GM12878 (cell line): ENCODE data around the gene SH3GL3. TPM values are rescaled to one million over a fixed set of nuclear protein-coding genes. Genes with fewer than 3 reads are reported as not detected.

Experiments used
- ATAC-seq: fragments of 200-7000 bp; cut with Tn5 transposase; 3 replicates; pipeline ENCODE4 v1.9.1; 2020; ENCODE audit warnings: mild to moderate bottlenecking, moderate library complexity
- BruUV-seq: library from RNA; stranded (reverse); fragments of 400-500 nt; replicated peaks from 2 replicates; lab custom pipeline; 2021; lab: Mats Ljungman, UMichigan
- CTCF ChIA-PET: fragments of 300-600 bp; sonication (Branson Sonifier 250); formaldehyde crosslinking; extraction: SDS; loops from one replicate; lab custom pipeline; 2021; ENCODE audit warnings: inconsistent platforms; lab: Yijun Ruan, JAX
- POLR2A ChIA-PET: fragments of 350-600 bp; formaldehyde crosslinking; extraction: SDS; loops from one replicate; lab custom pipeline; 2021; ENCODE audit warnings: inconsistent platforms; lab: Charles Lee
- RAD21 ChIA-PET: fragments of 300-600 bp; sonication (Branson Sonifier 250); formaldehyde crosslinking; loops from one replicate; lab custom pipeline; 2023; ENCODE audit warnings: antibody characterized with exemption; ENCODE audit not compliant: unreplicated experiment; lab: Charles Lee
- SMC1A ChIA-PET: fragments of 300-600 bp; sonication (Branson Sonifier 250); formaldehyde crosslinking; loops from one replicate; lab custom pipeline; 2023; ENCODE audit not compliant: unreplicated experiment, uncharacterized antibody; lab: Charles Lee
- DNase-seq: peaks from one replicate; pipeline ENCODE4 v3.0.0-alpha.2; 2011; ENCODE audit warnings: low read depth, low spot score
- FAIRE-seq: peaks from 3 replicates; lab custom pipeline; 2011; peaks lifted over from hg19 to GRCh38; lab: Jason Lieb, UNC
- H2AFZ ChIP-seq: 2 replicates; pipeline ENCODE4 v1.6.0; 2011; ENCODE audit warnings: low read depth, low read length, control low read depth; ENCODE audit not compliant: control insufficient read depth
- H3K27ac ChIP-seq: 2 replicates; pipeline ENCODE4 v1.5.1; 2011; ENCODE audit warnings: control low read depth; ENCODE audit not compliant: control insufficient read depth, insufficient read depth
- H3K27me3 ChIP-seq, 2 experiments: replicated peaks in 1 of 2; 2 replicates each; pipeline versions ENCODE4 v1.6.0 to v1.6.1; 2011; ENCODE audit warnings: low read length in 1 of 2; ENCODE audit not compliant: control insufficient read depth in 2 of 2, insufficient read depth in 2 of 2
- H3K36me3 ChIP-seq, 2 experiments: 2 replicates each; pipeline ENCODE4 v1.5.1; 2011; ENCODE audit warnings: low read length in 1 of 2; ENCODE audit not compliant: control insufficient read depth in 2 of 2, insufficient read depth in 2 of 2
- H3K4me1 ChIP-seq: 2 replicates; pipeline ENCODE4 v1.6.1; 2011; ENCODE audit warnings: mild to moderate bottlenecking, low read length, moderate library complexity, mixed read lengths; ENCODE audit not compliant: control insufficient read depth, insufficient read depth
- H3K4me2 ChIP-seq: 2 replicates; pipeline ENCODE4 v1.6.0; 2011; ENCODE audit warnings: control low read depth; ENCODE audit not compliant: control insufficient read depth, insufficient read depth
- H3K4me3 ChIP-seq: fragments of 200-600 bp; sonication (generic); 2 replicates; pipeline ENCODE4 v1.5.1; 2016
- H3K79me2 ChIP-seq: 2 replicates; pipeline ENCODE4 v1.6.0; 2011; ENCODE audit warnings: low read length; ENCODE audit not compliant: control insufficient read depth, insufficient read depth
- H3K9ac ChIP-seq: 2 replicates; pipeline ENCODE4 v1.8.0; 2011; ENCODE audit warnings: low read length, control low read depth, mixed read lengths; ENCODE audit not compliant: control insufficient read depth, insufficient read depth
- H3K9me3 ChIP-seq: replicated peaks from 3 replicates; pipeline ENCODE4 v1.5.1; 2011; ENCODE audit warnings: mild to moderate bottlenecking, low read length; ENCODE audit not compliant: control insufficient read depth, insufficient read depth
- H4K20me1 ChIP-seq: 2 replicates; pipeline ENCODE4 v1.6.0; 2011; ENCODE audit not compliant: control insufficient read depth, insufficient read depth
- NFYB ChIP-seq: IDR thresholded peaks from 2 replicates; pipeline ENCODE4 v1.6.1; 2011; ENCODE audit warnings: low read depth, mild to moderate bottlenecking, low read length, improper control_type of control experiment, moderate library complexity; ENCODE audit not compliant: insufficient read depth
- STAT1 ChIP-seq: fragments of 450-650 bp; conservative IDR thresholded peaks from 2 replicates; pipeline ENCODE4 v1.6.1; 2014; ENCODE audit warnings: antibody characterized with exemption, mild to moderate bottlenecking
- TCF7 ChIP-seq: IDR thresholded peaks from 2 replicates; pipeline ENCODE4 v1.6.1; 2014; ENCODE audit warnings: antibody characterized with exemption, borderline replicate concordance
- WGBS: methylation state at CpG from one replicate; pipeline ENCODE4 v1.1.6; 2016; ENCODE audit warnings: low lambda C conversion rate; ENCODE audit not compliant: insufficient replicate concordance, insufficient coverage; ENCODE audit errors: missing lambda C conversion rate; 5-methylcytosine and 5-hydroxymethylcytosine counted together
- in situ Hi-C: fragments of 300-500 bp; cut with MboI; formaldehyde crosslinking; loops from 9 replicates; pipeline ENCODE4 v1.14.3; 2018; ENCODE audit warnings: mixed read lengths
- intact Hi-C: fragments of 100-400 bp; cut with micrococcal nuclease; formaldehyde crosslinking; loops from one replicate; pipeline ENCODE4 v1.14.2; 2022; ENCODE audit not compliant: unreplicated experiment
- polyA plus RNA-seq, 11 experiments: library from polyadenylated mRNA; depleted of rRNA in 4 of 11; unstranded in 6 of 11; stranded (reverse) in 5 of 11; fragments of >200 nt; fragmentation: Nextera tagmentation in 4 of 11; fragmentation: Illumina TruSeq in 1 of 11; extraction: Ambion mirVana in 4 of 11; extraction: Trizol in 1 of 11; gene quantifications; 1 replicate in 1 of 11; 2 replicates in 10 of 11; pipeline versions ENCODE4 v1.2.1 to v1.2.3, GENCODE V29; 2011 to 2016; ENCODE audit warnings: inconsistent platforms in 2 of 11, missing spikeins in 2 of 11, low read depth in 1 of 11
- total RNA-seq, 4 experiments: library from RNA; depleted of rRNA in 3 of 4; stranded (reverse); fragments of >200 nt in 3 of 4; fragmentation: Illumina TruSeq in 1 of 4; extraction: Trizol in 1 of 4; gene quantifications; 2 replicates each; pipeline versions ENCODE4 v1.2.1 to v1.2.3, GENCODE V29; 2013 to 2021
- TF ChIP-seq, protein P1 (sequence below): fragments of 450-650 bp; IDR thresholded peaks from 2 replicates; pipeline ENCODE4 v1.6.1; 2016; ENCODE audit warnings: mild to moderate bottlenecking
- TF ChIP-seq, protein P2 (sequence below): fragments of 450-650 bp; IDR thresholded peaks from 2 replicates; pipeline ENCODE4 v1.6.1; 2017; ENCODE audit warnings: low read depth, mild to moderate bottlenecking, moderate library complexity
- TF ChIP-seq, protein P3 (sequence below): fragments of 450-650 bp; formaldehyde crosslinking; IDR thresholded peaks from 2 replicates; pipeline ENCODE4 v1.4.0; 2020; ENCODE audit warnings: mild to moderate bottlenecking, moderate library complexity
- TF ChIP-seq, protein P4 (sequence below): IDR thresholded peaks from 2 replicates; pipeline ENCODE4 v1.6.1; 2012; ENCODE audit warnings: low read length, inconsistent platforms
- TF ChIP-seq, protein P5 (sequence below): fragments of 150-350 bp; IDR thresholded peaks from 2 replicates; pipeline ENCODE4 v1.6.1; 2016; ENCODE audit warnings: low read depth, low read length

SH3GL3 gene
- total and polyA plus RNA-seq, 10 of the 15 experiments (the other 5 are each of a cell fraction or from before 2014, with no cell fraction given), result not detected

DNA sequence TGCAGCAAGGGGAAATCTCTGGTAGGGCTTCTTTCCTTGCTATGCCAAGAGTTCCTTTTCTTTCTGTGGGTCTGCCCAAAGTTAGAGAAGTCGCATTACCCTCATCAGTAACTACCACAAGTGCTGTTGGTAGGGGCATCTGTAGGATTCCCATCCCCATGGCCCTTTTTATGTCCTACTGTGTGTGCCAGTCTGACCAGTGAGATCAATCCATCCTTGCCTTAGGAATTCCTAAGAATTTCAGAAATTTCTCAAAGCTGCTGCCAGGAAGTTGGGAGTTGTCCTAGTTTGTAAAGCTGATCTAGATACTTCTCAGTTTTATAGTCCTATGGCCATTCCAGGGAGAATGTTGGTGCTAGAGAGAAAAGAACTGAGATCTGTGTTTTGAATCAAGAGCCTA is 36.5 kb downstream of the SH3GL3 start (continued):
- TF ChIP-seq, protein P1, sequence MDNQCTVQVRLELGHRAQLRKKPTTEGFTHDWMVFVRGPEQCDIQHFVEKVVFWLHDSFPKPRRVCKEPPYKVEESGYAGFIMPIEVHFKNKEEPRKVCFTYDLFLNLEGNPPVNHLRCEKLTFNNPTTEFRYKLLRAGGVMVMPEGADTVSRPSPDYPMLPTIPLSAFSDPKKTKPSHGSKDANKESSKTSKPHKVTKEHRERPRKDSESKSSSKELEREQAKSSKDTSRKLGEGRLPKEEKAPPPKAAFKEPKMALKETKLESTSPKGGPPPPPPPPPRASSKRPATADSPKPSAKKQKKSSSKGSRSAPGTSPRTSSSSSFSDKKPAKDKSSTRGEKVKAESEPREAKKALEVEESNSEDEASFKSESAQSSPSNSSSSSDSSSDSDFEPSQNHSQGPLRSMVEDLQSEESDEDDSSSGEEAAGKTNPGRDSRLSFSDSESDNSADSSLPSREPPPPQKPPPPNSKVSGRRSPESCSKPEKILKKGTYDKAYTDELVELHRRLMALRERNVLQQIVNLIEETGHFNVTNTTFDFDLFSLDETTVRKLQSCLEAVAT, result no peak
- TF ChIP-seq, protein P2, sequence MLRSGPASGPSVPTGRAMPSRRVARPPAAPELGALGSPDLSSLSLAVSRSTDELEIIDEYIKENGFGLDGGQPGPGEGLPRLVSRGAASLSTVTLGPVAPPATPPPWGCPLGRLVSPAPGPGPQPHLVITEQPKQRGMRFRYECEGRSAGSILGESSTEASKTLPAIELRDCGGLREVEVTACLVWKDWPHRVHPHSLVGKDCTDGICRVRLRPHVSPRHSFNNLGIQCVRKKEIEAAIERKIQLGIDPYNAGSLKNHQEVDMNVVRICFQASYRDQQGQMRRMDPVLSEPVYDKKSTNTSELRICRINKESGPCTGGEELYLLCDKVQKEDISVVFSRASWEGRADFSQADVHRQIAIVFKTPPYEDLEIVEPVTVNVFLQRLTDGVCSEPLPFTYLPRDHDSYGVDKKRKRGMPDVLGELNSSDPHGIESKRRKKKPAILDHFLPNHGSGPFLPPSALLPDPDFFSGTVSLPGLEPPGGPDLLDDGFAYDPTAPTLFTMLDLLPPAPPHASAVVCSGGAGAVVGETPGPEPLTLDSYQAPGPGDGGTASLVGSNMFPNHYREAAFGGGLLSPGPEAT, result no peak
- TF ChIP-seq, protein P3, sequence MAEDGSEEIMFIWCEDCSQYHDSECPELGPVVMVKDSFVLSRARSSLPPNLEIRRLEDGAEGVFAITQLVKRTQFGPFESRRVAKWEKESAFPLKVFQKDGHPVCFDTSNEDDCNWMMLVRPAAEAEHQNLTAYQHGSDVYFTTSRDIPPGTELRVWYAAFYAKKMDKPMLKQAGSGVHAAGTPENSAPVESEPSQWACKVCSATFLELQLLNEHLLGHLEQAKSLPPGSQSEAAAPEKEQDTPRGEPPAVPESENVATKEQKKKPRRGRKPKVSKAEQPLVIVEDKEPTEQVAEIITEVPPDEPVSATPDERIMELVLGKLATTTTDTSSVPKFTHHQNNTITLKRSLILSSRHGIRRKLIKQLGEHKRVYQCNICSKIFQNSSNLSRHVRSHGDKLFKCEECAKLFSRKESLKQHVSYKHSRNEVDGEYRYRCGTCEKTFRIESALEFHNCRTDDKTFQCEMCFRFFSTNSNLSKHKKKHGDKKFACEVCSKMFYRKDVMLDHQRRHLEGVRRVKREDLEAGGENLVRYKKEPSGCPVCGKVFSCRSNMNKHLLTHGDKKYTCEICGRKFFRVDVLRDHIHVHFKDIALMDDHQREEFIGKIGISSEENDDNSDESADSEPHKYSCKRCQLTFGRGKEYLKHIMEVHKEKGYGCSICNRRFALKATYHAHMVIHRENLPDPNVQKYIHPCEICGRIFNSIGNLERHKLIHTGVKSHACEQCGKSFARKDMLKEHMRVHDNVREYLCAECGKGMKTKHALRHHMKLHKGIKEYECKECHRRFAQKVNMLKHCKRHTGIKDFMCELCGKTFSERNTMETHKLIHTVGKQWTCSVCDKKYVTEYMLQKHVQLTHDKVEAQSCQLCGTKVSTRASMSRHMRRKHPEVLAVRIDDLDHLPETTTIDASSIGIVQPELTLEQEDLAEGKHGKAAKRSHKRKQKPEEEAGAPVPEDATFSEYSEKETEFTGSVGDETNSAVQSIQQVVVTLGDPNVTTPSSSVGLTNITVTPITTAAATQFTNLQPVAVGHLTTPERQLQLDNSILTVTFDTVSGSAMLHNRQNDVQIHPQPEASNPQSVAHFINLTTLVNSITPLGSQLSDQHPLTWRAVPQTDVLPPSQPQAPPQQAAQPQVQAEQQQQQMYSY (CRISPR knock-in tag), result no peak

DNA sequence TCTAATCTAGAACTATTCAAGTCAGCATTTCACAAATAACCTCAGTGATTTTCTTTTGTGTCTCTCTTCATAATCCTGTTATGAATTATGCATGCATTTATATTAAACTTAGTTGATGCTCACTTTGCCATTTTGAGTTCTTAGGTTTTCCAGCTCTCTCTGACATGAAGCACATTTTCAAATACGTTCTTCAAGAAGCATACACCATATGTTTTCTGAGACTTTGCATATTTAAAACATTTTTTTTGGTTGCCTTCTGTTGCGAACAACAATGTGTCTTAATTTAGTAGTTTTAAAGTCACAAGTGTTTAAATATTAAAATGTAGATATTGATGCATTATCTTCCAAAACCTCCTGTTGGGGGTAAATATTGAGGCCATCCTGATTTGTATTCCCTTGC is 37.5 kb downstream of the SH3GL3 start:
- no TSS peak for BruUV-seq
- Histone ChIP-seq H3K9me3 (no peaks in the 10 kb centered on the region), H3K27me3 (no peaks in the 10 kb centered on the region), H3K4me1 (no peaks in the 10 kb centered on the region), H3K36me3 (no peaks in the 10 kb centered on the region), H3K4me3 (no peak overlapping the region), H3K79me2 (no peaks in the 10 kb centered on the region), H4K20me1 (no peaks in the 10 kb centered on the region)
- RAD21 ChIA-PET, result no interaction called here
- SMC1A ChIA-PET, result no interaction called here
- in situ Hi-C loops (no loop called here), intact Hi-C loops (no loop called here)
- DNase-seq, result no peak
- WGBS, result 31% methylated on average over 2 of the region's 2 CpGs
- no peak for FAIRE-seq
- CTCF ChIA-PET, result no interaction called here
- POLR2A ChIA-PET, result no interaction called here
- TF ChIP-seq STAT1 (no peak), TCF7 (no peak), NFYB (no peak)
- TF ChIP-seq, protein P4, sequence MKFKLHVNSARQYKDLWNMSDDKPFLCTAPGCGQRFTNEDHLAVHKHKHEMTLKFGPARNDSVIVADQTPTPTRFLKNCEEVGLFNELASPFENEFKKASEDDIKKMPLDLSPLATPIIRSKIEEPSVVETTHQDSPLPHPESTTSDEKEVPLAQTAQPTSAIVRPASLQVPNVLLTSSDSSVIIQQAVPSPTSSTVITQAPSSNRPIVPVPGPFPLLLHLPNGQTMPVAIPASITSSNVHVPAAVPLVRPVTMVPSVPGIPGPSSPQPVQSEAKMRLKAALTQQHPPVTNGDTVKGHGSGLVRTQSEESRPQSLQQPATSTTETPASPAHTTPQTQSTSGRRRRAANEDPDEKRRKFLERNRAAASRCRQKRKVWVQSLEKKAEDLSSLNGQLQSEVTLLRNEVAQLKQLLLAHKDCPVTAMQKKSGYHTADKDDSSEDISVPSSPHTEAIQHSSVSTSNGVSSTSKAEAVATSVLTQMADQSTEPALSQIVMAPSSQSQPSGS, result no peak
- TF ChIP-seq, protein P5, sequence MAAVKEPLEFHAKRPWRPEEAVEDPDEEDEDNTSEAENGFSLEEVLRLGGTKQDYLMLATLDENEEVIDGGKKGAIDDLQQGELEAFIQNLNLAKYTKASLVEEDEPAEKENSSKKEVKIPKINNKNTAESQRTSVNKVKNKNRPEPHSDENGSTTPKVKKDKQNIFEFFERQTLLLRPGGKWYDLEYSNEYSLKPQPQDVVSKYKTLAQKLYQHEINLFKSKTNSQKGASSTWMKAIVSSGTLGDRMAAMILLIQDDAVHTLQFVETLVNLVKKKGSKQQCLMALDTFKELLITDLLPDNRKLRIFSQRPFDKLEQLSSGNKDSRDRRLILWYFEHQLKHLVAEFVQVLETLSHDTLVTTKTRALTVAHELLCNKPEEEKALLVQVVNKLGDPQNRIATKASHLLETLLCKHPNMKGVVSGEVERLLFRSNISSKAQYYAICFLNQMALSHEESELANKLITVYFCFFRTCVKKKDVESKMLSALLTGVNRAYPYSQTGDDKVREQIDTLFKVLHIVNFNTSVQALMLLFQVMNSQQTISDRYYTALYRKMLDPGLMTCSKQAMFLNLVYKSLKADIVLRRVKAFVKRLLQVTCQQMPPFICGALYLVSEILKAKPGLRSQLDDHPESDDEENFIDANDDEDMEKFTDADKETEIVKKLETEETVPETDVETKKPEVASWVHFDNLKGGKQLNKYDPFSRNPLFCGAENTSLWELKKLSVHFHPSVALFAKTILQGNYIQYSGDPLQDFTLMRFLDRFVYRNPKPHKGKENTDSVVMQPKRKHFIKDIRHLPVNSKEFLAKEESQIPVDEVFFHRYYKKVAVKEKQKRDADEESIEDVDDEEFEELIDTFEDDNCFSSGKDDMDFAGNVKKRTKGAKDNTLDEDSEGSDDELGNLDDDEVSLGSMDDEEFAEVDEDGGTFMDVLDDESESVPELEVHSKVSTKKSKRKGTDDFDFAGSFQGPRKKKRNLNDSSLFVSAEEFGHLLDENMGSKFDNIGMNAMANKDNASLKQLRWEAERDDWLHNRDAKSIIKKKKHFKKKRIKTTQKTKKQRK, result no peak
- TF ChIP-seq, all 136 proteins: peak for 0
- Histone ChIP-seq H3K27ac (no peak overlapping the region), H3K4me2 (no peak overlapping the region), H2AFZ (no peak overlapping the region), H3K9ac (no peak overlapping the region)
- ATAC-seq, result no peak
